Measurements from ENCODE around the gene FANK1.
"Not testable (repeated sequence)": the region's sequence is repeated elsewhere in the genome, so short reads cannot be mapped to it uniquely, and the experiment has no call there.

DNA sequence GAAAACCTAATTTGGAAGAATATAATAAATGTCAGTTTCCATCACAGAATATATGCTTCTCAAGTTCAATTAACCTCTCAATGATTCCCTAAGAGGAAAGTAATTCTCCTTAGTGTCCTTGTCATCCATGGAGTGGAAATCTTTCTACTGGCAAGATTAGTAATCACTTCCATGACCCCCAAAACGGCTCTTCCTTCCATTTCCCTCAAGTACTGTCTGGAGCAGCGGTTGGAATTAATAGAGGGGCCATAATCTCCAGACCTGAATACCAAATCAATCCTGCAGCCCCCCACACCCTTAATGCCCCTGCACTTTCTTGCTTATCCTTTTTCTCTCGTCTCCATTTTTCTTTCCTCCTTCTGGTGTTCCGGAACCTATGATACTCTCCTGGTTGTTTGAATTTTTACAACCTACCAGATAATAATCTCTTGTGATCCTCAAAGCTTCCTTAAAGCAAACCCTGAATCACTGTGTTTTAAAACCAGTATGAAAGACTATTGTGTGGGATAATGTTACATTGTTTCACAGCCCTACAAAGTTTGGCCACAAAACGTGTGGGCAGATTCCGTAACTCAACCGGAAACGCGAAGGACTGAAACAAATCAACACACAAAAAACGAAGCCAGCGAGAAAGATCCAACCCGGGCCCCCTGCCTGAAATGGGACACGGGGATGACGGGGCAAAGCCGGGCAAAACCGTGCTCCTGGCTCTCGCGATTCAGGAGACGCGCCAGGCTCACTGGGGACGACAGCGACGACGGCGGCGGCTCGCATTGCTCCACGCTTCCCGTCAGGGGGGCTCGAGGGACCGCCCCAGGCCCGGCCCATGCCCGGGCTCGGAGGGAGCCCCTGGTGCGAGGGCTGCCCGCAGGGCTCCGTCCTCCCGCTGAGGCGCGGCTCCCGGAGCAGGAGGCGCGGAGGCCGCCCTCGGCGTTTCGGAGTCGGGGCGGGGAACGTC is 955 bp upstream of the FANK1 start:
- TF ChIP-seq, protein P1, sequence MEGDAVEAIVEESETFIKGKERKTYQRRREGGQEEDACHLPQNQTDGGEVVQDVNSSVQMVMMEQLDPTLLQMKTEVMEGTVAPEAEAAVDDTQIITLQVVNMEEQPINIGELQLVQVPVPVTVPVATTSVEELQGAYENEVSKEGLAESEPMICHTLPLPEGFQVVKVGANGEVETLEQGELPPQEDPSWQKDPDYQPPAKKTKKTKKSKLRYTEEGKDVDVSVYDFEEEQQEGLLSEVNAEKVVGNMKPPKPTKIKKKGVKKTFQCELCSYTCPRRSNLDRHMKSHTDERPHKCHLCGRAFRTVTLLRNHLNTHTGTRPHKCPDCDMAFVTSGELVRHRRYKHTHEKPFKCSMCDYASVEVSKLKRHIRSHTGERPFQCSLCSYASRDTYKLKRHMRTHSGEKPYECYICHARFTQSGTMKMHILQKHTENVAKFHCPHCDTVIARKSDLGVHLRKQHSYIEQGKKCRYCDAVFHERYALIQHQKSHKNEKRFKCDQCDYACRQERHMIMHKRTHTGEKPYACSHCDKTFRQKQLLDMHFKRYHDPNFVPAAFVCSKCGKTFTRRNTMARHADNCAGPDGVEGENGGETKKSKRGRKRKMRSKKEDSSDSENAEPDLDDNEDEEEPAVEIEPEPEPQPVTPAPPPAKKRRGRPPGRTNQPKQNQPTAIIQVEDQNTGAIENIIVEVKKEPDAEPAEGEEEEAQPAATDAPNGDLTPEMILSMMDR (IDR thresholded peaks at IDR 0.05; ENCODE audit: poor library complexity): not testable (repeated sequence)
- not testable (repeated sequence) for TF ChIP-seq EZH2 (IDR thresholded peaks at IDR 0.05; ENCODE audit: borderline replicate concordance)
